ENCODE results near the gene AKAP9. TPM values are rescaled to one million over a fixed set of nuclear protein-coding genes. Genes with fewer than 3 reads are reported as not detected.
"Not testable (repeated sequence)": the region's sequence is repeated elsewhere in the genome, so short reads cannot be mapped to it uniquely, and the experiment has no call there.

The AKAP9 gene
- total RNA-seq, 1 donor from 2014 or later = 75.4 TPM

DNA sequence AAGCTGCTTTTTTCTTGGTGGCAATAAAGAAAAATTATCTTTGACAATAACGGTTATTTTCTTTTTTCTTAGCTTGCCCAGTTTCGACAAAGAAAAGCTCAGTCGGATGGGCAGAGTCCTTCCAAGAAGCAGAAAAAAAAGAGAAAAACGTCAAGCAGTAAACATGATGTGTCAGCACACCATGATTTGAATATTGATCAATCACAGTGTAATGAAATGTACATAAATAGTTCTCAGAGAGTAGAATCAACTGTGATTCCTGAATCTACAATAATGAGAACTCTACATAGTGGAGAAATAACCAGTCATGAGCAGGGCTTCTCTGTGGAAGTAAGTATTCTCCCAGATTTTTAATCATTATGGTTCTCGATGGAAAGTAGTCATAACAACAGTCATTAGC lies 33.0 kb downstream of the AKAP9 start:
- no peak overlapping the region for H3K27ac ChIP-seq
- intact Hi-C loops (cut with DNase I) = no loop called here
- H3K36me3 ChIP-seq = no peaks in the 10 kb centered on the region
- no peaks in the 10 kb centered on the region for H3K27me3 ChIP-seq
- no peak for DNase-seq (ENCODE audit: extremely low spot score in 2 of 2)
- no peaks in the 10 kb centered on the region for H3K9me3 ChIP-seq
- peaks cover 12% of the 10 kb centered on the region for H3K4me1 ChIP-seq
- no peak overlapping the region for H3K4me3 ChIP-seq
- TF ChIP-seq, protein P1, sequence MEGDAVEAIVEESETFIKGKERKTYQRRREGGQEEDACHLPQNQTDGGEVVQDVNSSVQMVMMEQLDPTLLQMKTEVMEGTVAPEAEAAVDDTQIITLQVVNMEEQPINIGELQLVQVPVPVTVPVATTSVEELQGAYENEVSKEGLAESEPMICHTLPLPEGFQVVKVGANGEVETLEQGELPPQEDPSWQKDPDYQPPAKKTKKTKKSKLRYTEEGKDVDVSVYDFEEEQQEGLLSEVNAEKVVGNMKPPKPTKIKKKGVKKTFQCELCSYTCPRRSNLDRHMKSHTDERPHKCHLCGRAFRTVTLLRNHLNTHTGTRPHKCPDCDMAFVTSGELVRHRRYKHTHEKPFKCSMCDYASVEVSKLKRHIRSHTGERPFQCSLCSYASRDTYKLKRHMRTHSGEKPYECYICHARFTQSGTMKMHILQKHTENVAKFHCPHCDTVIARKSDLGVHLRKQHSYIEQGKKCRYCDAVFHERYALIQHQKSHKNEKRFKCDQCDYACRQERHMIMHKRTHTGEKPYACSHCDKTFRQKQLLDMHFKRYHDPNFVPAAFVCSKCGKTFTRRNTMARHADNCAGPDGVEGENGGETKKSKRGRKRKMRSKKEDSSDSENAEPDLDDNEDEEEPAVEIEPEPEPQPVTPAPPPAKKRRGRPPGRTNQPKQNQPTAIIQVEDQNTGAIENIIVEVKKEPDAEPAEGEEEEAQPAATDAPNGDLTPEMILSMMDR (IDR thresholded peaks at IDR 0.05) = no peak
- TF ChIP-seq POLR2AphosphoS5 (IDR thresholded peaks at IDR 0.05; ENCODE audit: insufficient read depth in 1 of 2, low read depth in 1 of 2) = no peak
- TF ChIP-seq POLR2A (IDR thresholded peaks at IDR 0.05) = no peak

- Histone ChIP-seq H3K36me3 (no peaks in the 10 kb centered on the region), H3K4me1 (peaks cover 8% of the 10 kb centered on the region), H3K9me3 (no peaks in the 10 kb centered on the region), H3K27ac (no peak overlapping the region), H3K4me3 (no peak overlapping the region), H3K27me3 (no peaks in the 10 kb centered on the region)
- TF ChIP-seq, protein P1 (IDR thresholded peaks at IDR 0.05) = no peak
- TF ChIP-seq POLR2A (IDR thresholded peaks at IDR 0.05) (no peak), POLR2AphosphoS5 (IDR thresholded peaks at IDR 0.05; ENCODE audit: insufficient read depth in 1 of 2, low read depth in 1 of 2) (no peak)
- no peak for DNase-seq (ENCODE audit: extremely low spot score in 2 of 2)
- intact Hi-C loops (cut with DNase I) = no loop called here
Observed at GRCh38 chr7:91974066-91974465, 33.4 kb downstream of the AKAP9 start.

DNA sequence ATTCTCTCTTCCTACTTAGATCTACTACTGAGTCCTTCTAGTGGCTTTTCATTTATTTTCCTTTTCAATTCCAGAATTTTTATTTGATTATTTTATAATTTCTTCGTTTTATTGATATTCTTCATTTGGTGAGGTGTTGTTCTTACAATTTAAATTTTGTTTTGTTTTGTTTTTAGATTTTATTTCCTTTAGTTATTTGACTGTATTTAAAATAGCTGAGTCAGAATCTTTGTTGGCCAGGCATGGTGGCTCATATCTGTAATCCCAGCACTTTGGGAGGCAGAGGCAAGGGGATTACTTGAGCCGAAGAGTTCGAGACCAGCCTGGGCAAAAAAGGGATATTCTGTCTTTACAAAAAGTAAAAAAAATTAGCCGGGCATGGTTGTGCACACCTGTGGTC lies 36.1 kb downstream of the AKAP9 start:
- TF ChIP-seq, protein P1 (IDR thresholded peaks at IDR 0.05) = no peak
- TF ChIP-seq POLR2A (IDR thresholded peaks at IDR 0.05) (no peak), POLR2AphosphoS5 (IDR thresholded peaks at IDR 0.05; ENCODE audit: insufficient read depth in 1 of 2, low read depth in 1 of 2) (no peak)
- intact Hi-C loops (cut with DNase I) = no loop called here
- H3K27me3 ChIP-seq = no peaks in the 10 kb centered on the region

GRCh38 chr7:91979590-91979989 lies 38.9 kb downstream of the AKAP9 start:
- no peak for DNase-seq (ENCODE audit: extremely low spot score in 2 of 2)
- Histone ChIP-seq H3K4me1 (no peaks in the 10 kb centered on the region), H3K36me3 (no peaks in the 10 kb centered on the region), H3K4me3 (no peak overlapping the region), H3K27me3 (no peaks in the 10 kb centered on the region), H3K27ac (no peak overlapping the region), H3K9me3 (no peaks in the 10 kb centered on the region)
- TF ChIP-seq, protein P1 (IDR thresholded peaks at IDR 0.05) = no peak
- TF ChIP-seq POLR2A (IDR thresholded peaks at IDR 0.05) (no peak), POLR2AphosphoS5 (IDR thresholded peaks at IDR 0.05; ENCODE audit: insufficient read depth in 1 of 2, low read depth in 1 of 2) (no peak)
- intact Hi-C loops (cut with DNase I) = no loop called here

More for the DNA sequence above, 36.1 kb downstream of the AKAP9 start:
- Histone ChIP-seq H3K36me3 (no peaks in the 10 kb centered on the region), H3K9me3 (no peaks in the 10 kb centered on the region), H3K4me1 (no peaks in the 10 kb centered on the region), H3K4me3 (no peak overlapping the region), H3K27ac (no peak overlapping the region)
- DNase-seq (ENCODE audit: extremely low spot score in 2 of 2) = no peak

DNA sequence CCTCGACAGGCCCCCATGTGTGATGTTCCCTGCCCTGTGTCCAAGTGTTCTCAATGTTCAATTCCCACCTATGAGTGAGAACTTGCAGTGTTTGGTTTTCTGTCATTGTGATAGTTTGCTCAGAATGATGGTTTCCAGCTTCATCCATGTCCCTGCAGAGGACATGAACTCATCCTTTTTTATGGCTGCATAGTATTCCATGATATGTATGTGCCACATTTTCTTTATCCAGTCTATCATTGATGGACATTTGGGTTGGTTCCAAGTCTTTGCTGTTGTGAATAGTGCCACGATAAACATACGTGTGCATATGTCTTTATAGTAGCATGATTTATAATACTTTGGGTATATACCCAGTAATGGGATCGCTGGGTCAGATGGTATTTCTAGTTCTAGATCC lies 41.7 kb downstream of the AKAP9 start:
- not testable (repeated sequence) for DNase-seq (ENCODE audit: extremely low spot score in 2 of 2); H3K27ac ChIP-seq

DNA sequence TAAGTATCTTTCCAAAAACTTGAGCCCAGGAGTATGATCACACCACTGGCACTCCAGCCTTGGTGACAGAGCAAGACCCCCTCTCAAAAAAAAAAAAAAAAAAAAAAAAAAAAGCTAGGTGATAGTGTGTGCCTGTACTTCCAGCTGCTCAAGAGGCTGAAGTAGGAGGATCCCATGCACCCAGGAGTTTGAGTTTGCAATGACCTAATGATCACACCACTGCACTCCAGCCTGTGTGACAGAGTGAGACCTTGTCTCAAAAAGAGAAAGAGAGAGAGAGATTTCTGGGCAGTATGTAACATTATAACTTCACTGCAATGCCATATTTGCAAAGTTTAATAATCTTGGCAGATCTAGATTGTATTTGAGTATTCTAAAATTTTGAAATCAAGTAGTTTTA lies 47.6 kb downstream of the AKAP9 start:
- Histone ChIP-seq H3K27ac (no peak overlapping the region), H3K27me3 (no peaks in the 10 kb centered on the region), H3K4me3 (no peak overlapping the region), H3K9me3 (no peaks in the 10 kb centered on the region), H3K36me3 (peaks cover 0 to 6% of the 10 kb centered on the region in 2 donors), H3K4me1 (no peaks in the 10 kb centered on the region)
- no peak for DNase-seq (ENCODE audit: extremely low spot score in 2 of 2)
- TF ChIP-seq POLR2AphosphoS5 (IDR thresholded peaks at IDR 0.05; ENCODE audit: insufficient read depth in 1 of 2, low read depth in 1 of 2) (no peak), POLR2A (IDR thresholded peaks at IDR 0.05) (no peak)
- TF ChIP-seq, protein P1 (IDR thresholded peaks at IDR 0.05) = no peak
- intact Hi-C loops (cut with DNase I) = no loop called here

More for the DNA sequence above, 41.7 kb downstream of the AKAP9 start:
- H3K27me3 ChIP-seq; H3K9me3 ChIP-seq; H3K4me1 ChIP-seq; H3K36me3 ChIP-seq; intact Hi-C loops (cut with DNase I); H3K4me3 ChIP-seq: not testable (repeated sequence)
